Activated naive CD4-positive, alpha-beta T cell treated with anti-CD3 and anti-CD28 coated beads, Interleukin-2, amount 50 U/mL, for 72 hours (primary cell): Measurements from ENCODE around the gene SPIC. TPM values are rescaled to one million over a fixed set of nuclear protein-coding genes. Genes with fewer than 3 reads are reported as not detected.
A peak's percentile ranks its signal among the peaks of the same experiment; 100 is the strongest.

Experiments
- ATAC-seq, 2 donors: fragments of 150-1000 bp; cut with Tn5 transposase; 2 replicates each; pipeline ENCODE4 v1.10.0; 2021; ENCODE audit warnings: mild to moderate bottlenecking in 2 of 2, moderate library complexity in 2 of 2
- DNase-seq, 2 donors: peaks; one replicate each; pipeline ENCODE4 v3.0.0; 2021 to 2022; ENCODE audit warnings: low spot score in 2 of 2
- H3K27ac Mint-ChIP-seq, 2 donors: one replicate each; pipeline ENCODE4 v1.8.0; 2022; ENCODE audit warnings: mild to moderate bottlenecking in 2 of 2, mixed read lengths in 2 of 2
- H3K36me3 Mint-ChIP-seq, 2 donors: one replicate each; pipeline ENCODE4 v1.8.0; 2022; ENCODE audit warnings: mixed read lengths in 2 of 2
- H3K9me3 Mint-ChIP-seq, 2 donors: one replicate each; pipeline ENCODE4 v1.8.0; 2022; ENCODE audit warnings: mixed read lengths in 2 of 2
- total RNA-seq, 2 donors: library from RNA; stranded (reverse); gene quantifications; one replicate each; pipeline ENCODE4 v1.2.3, GENCODE V29; 2022

The SPIC gene
- total RNA-seq, 2 donors from 2014 or later: not detected

GRCh38 chr12:101493556-101493955 is 18.4 kb downstream of the SPIC start:
- peaks cover 0 to 4% of the 10 kb centered on the region in 2 donors for H3K9me3 Mint-ChIP-seq
- no peaks in the 10 kb centered on the region for H3K36me3 Mint-ChIP-seq
- no peak overlapping the region for H3K27ac Mint-ChIP-seq
- ATAC-seq (no peak), DNase-seq (no peak)

GRCh38 chr12:101498252-101498651 is 23.1 kb downstream of the SPIC start:
- H3K36me3 Mint-ChIP-seq: no peaks in the 10 kb centered on the region
- H3K27ac Mint-ChIP-seq: no peak overlapping the region
- H3K9me3 Mint-ChIP-seq: no peaks in the 10 kb centered on the region
- ATAC-seq: no peak
- DNase-seq: no peak

- DNase-seq: no peak
- Mint-ChIP-seq H3K27ac (no peak overlapping the region), H3K36me3 (no peaks in the 10 kb centered on the region), H3K9me3 (no peaks in the 10 kb centered on the region)
- no peak for ATAC-seq
Measured at GRCh38 chr12:101501410-101501995, 26.4 kb downstream of the SPIC start.

- H3K27ac Mint-ChIP-seq: no peak overlapping the region
- peak in 1 of 2 donors; percentile 41 for ATAC-seq
- DNase-seq: no peak
- no peaks in the 10 kb centered on the region for H3K36me3 Mint-ChIP-seq
- no peaks in the 10 kb centered on the region for H3K9me3 Mint-ChIP-seq
Measured at GRCh38 chr12:101521136-101521535, 46.0 kb downstream of the SPIC start.

- no peak overlapping the region for H3K27ac Mint-ChIP-seq
- no peaks in the 10 kb centered on the region for H3K9me3 Mint-ChIP-seq
- H3K36me3 Mint-ChIP-seq: no peaks in the 10 kb centered on the region
- ATAC-seq (no peak), DNase-seq (no peak)
Measured at GRCh38 chr12:101527682-101528081, 52.5 kb downstream of the SPIC start.

GRCh38 chr12:101536069-101536674 is 61.0 kb downstream of the SPIC start:
- ATAC-seq (no peak), DNase-seq (no peak)
- H3K27ac Mint-ChIP-seq: no peak overlapping the region
- no peaks in the 10 kb centered on the region for H3K36me3 Mint-ChIP-seq
- H3K9me3 Mint-ChIP-seq: no peaks in the 10 kb centered on the region

Other genes with a start within 250 kb of the SPIC start
- 10 to 100 TPM; 15.4 to 25.0 TPM for gene UTP20, start 195.2 kb upstream of the SPIC start, total RNA-seq
- gene ARL1, start 67.6 kb upstream of the SPIC start, total RNA-seq: 10 to 100 TPM; 23.5 to 55.2 TPM
- gene MYBPC1, start 119.6 kb downstream of the SPIC start, total RNA-seq: not detected
- gene CHPT1, start 222.3 kb downstream of the SPIC start, total RNA-seq: 10 to 100 TPM in 1 of 2 donors, 1 to 10 TPM in 1; 3.9 to 14.8 TPM